CD4-positive, alpha-beta T cell treated with Interleukin-6 at 100 ng/mL for 8 hours (primary cell): ENCODE measurements around the gene SYT13.
"Not testable (repeated sequence)": the region's sequence is repeated elsewhere in the genome, so short reads cannot be mapped to it uniquely, and the experiment has no call there.

ENCODE experiments used
- DNase-seq: peaks from one replicate; pipeline ENCODE4 v3.0.0-alpha.2; 2020; ENCODE audit warnings: mixed read lengths, low spot score

SYT13 gene

GRCh38 chr11:45272701-45273100, 13.4 kb downstream of the SYT13 start:
- DNase-seq, result no peak

GRCh38 chr11:45270946-45271716, 15.0 kb downstream of the SYT13 start:
- no peak for DNase-seq

GRCh38 chr11:45269678-45270077, 16.5 kb downstream of the SYT13 start:
- no peak for DNase-seq

- no peak for DNase-seq
These were observed 18.4 kb downstream of the SYT13 start for GRCh38 chr11:45267652-45268299.

- DNase-seq, result no peak
These were observed 19.1 kb downstream of the SYT13 start for GRCh38 chr11:45267052-45267451.

GRCh38 chr11:45266676-45267020, 19.5 kb downstream of the SYT13 start:
- no peak for DNase-seq

- no peak for DNase-seq
These were observed 20.0 kb downstream of the SYT13 start for GRCh38 chr11:45265969-45266675.

GRCh38 chr11:45264839-45265515, 21.2 kb downstream of the SYT13 start:
- DNase-seq, result no peak

GRCh38 chr11:45263773-45264172, 22.4 kb downstream of the SYT13 start:
- no peak for DNase-seq

- no peak for DNase-seq
These were observed 23.2 kb downstream of the SYT13 start for GRCh38 chr11:45262900-45263299.

GRCh38 chr11:45260071-45260470, 26.1 kb downstream of the SYT13 start:
- DNase-seq, result no peak

- no peak for DNase-seq
These were observed 26.5 kb downstream of the SYT13 start for GRCh38 chr11:45259592-45259991.

GRCh38 chr11:45258982-45259530, 27.1 kb downstream of the SYT13 start:
- no peak for DNase-seq

- DNase-seq, result no peak
These were observed 32.1 kb downstream of the SYT13 start for GRCh38 chr11:45254070-45254469.

- no peak for DNase-seq
These were observed 32.5 kb downstream of the SYT13 start for GRCh38 chr11:45253640-45254039.

GRCh38 chr11:45252877-45253276, 33.3 kb downstream of the SYT13 start:
- no peak for DNase-seq

GRCh38 chr11:45252134-45252856, 33.8 kb downstream of the SYT13 start:
- peak; percentile 3 for DNase-seq

GRCh38 chr11:45250035-45250718, 36.0 kb downstream of the SYT13 start:
- no peak for DNase-seq

- DNase-seq, result not testable (repeated sequence)
These were observed 36.8 kb downstream of the SYT13 start for GRCh38 chr11:45249372-45249771.

- DNase-seq, result no peak
These were observed 37.6 kb downstream of the SYT13 start for GRCh38 chr11:45248501-45249011.

GRCh38 chr11:45247433-45247832, 38.7 kb downstream of the SYT13 start:
- DNase-seq, result no peak
